Immature natural killer cell (primary cell): ENCODE measurements around the gene ATXN7L1. TPM values are rescaled to one million over a fixed set of nuclear protein-coding genes. Genes with fewer than 3 reads are reported as not detected.
A peak's percentile ranks its signal among the peaks of the same experiment; 100 is the strongest.

Source experiments
- DNase-seq, 3 donors: peaks; one replicate each; pipeline ENCODE4 v3.0.0; 2022; ENCODE audit warnings: mixed read lengths in 1 of 3
- H3K27ac Mint-ChIP-seq, 6 donors: one replicate each; pipeline ENCODE4 v1.8.0; 2020; ENCODE audit warnings: mixed read lengths in 6 of 6, mild to moderate bottlenecking in 5 of 6, inconsistent platforms in 4 of 6, moderate library complexity in 3 of 6
- H3K27me3 Mint-ChIP-seq, 3 donors: one replicate each; pipeline ENCODE4 v1.8.0; 2020 to 2021; ENCODE audit warnings: low read depth in 3 of 3, mild to moderate bottlenecking in 3 of 3, mixed read lengths in 3 of 3, moderate library complexity in 3 of 3, inconsistent platforms in 1 of 3
- H3K36me3 Mint-ChIP-seq, 3 donors: one replicate each; pipeline ENCODE4 v1.8.0; 2020; ENCODE audit warnings: mixed read lengths in 3 of 3, inconsistent platforms in 2 of 3, mild to moderate bottlenecking in 2 of 3
- H3K4me1 Mint-ChIP-seq, 2 donors: one replicate each; pipeline ENCODE4 v1.8.0; 2020; ENCODE audit warnings: inconsistent platforms in 2 of 2, mild to moderate bottlenecking in 2 of 2, mixed read lengths in 2 of 2, moderate library complexity in 1 of 2
- H3K4me3 Mint-ChIP-seq, 5 donors: one replicate each; pipeline ENCODE4 v1.8.0; 2020; ENCODE audit warnings: mild to moderate bottlenecking in 5 of 5, mixed read lengths in 5 of 5, inconsistent platforms in 3 of 5, moderate library complexity in 3 of 5
- H3K9me3 Mint-ChIP-seq, 6 donors: one replicate each; pipeline ENCODE4 v1.8.0; 2020; ENCODE audit warnings: mild to moderate bottlenecking in 6 of 6, mixed read lengths in 6 of 6, inconsistent platforms in 4 of 6, moderate library complexity in 3 of 6
- polyA plus RNA-seq, 3 donors: library from polyadenylated mRNA; unstranded; fragments of 300-500 nt; fragmentation: Illumina TruSeq; gene quantifications; one replicate each; pipeline ENCODE4 v1.2.3, GENCODE V29; 2021

ATXN7L1 gene
- polyA plus RNA-seq, 3 donors from 2014 or later = 3.8 to 21.1 (median 11.9) TPM

GRCh38 chr7:105738133-105738532 lies 138.3 kb downstream of the ATXN7L1 start:
- no peak for DNase-seq
- Mint-ChIP-seq H3K27ac (no peak overlapping the region), H3K4me1 (peaks cover 26 to 30% of the 10 kb centered on the region in 2 donors), H3K9me3 (no peaks in the 10 kb centered on the region), H3K27me3 (peaks cover 0 to 2% (median 0%) of the 10 kb centered on the region in 3 donors), H3K4me3 (no peak overlapping the region), H3K36me3 (peaks cover 0 to 13% (median 5%) of the 10 kb centered on the region in 3 donors)

- peaks cover 0 to 4% (median 0%) of the 10 kb centered on the region in 3 donors for H3K36me3 Mint-ChIP-seq
- H3K27me3 Mint-ChIP-seq = peaks cover 0 to 2% (median 0%) of the 10 kb centered on the region in 3 donors
- no peaks in the 10 kb centered on the region for H3K9me3 Mint-ChIP-seq
- no peak overlapping the region for H3K27ac Mint-ChIP-seq
- no peak overlapping the region for H3K4me3 Mint-ChIP-seq
- H3K4me1 Mint-ChIP-seq = peaks cover 13% of the 10 kb centered on the region in 2 donors
- no peak for DNase-seq
These were observed 142.2 kb downstream of the ATXN7L1 start for GRCh38 chr7:105734233-105734632.

- H3K4me3 Mint-ChIP-seq = no peak overlapping the region
- peaks cover 0 to 10% (median 0%) of the 10 kb centered on the region in 3 donors for H3K36me3 Mint-ChIP-seq
- no peaks in the 10 kb centered on the region for H3K9me3 Mint-ChIP-seq
- no peak for DNase-seq
- no peak overlapping the region for H3K27ac Mint-ChIP-seq
- H3K27me3 Mint-ChIP-seq = peaks cover 0 to 2% (median 0%) of the 10 kb centered on the region in 3 donors
- H3K4me1 Mint-ChIP-seq = peaks cover 0 to 2% of the 10 kb centered on the region in 2 donors
These were observed 145.4 kb downstream of the ATXN7L1 start for GRCh38 chr7:105731042-105731441.

- Mint-ChIP-seq H3K27me3 (no peaks in the 10 kb centered on the region), H3K9me3 (no peaks in the 10 kb centered on the region), H3K27ac (no peak overlapping the region), H3K4me1 (peaks cover 2 to 7% of the 10 kb centered on the region in 2 donors), H3K4me3 (no peak overlapping the region), H3K36me3 (peaks cover 0 to 10% (median 0%) of the 10 kb centered on the region in 3 donors)
- no peak for DNase-seq
These were observed 148.4 kb downstream of the ATXN7L1 start for GRCh38 chr7:105728028-105728427.

GRCh38 chr7:105724688-105725087 lies 151.7 kb downstream of the ATXN7L1 start:
- H3K27ac Mint-ChIP-seq = peak overlapping the region in 1 of 6 donors; percentile 3

GRCh38 chr7:105723572-105723971 lies 152.8 kb downstream of the ATXN7L1 start:
- Mint-ChIP-seq H3K27ac (no peak overlapping the region), H3K4me3 (no peak overlapping the region), H3K4me1 (peaks cover 2 to 7% of the 10 kb centered on the region in 2 donors), H3K36me3 (peaks cover 0 to 10% (median 0%) of the 10 kb centered on the region in 3 donors), H3K27me3 (peaks cover 0 to 2% (median 0%) of the 10 kb centered on the region in 3 donors), H3K9me3 (no peaks in the 10 kb centered on the region)
- DNase-seq = no peak

More at GRCh38 chr7:105724688-105725087, 151.7 kb downstream of the ATXN7L1 start:
- no peaks in the 10 kb centered on the region for H3K9me3 Mint-ChIP-seq
- peaks cover 0 to 10% (median 0%) of the 10 kb centered on the region in 3 donors for H3K36me3 Mint-ChIP-seq
- no peak overlapping the region for H3K4me3 Mint-ChIP-seq
- H3K27me3 Mint-ChIP-seq = peaks cover 0 to 2% (median 0%) of the 10 kb centered on the region in 3 donors
- no peak for DNase-seq
- H3K4me1 Mint-ChIP-seq = peaks cover 2 to 7% of the 10 kb centered on the region in 2 donors

GRCh38 chr7:105721571-105722104 lies 154.8 kb downstream of the ATXN7L1 start:
- Mint-ChIP-seq H3K36me3 (peaks cover 0 to 5% (median 0%) of the 10 kb centered on the region in 3 donors), H3K27me3 (peaks cover 0 to 2% (median 0%) of the 10 kb centered on the region in 3 donors), H3K27ac (no peak overlapping the region), H3K4me3 (no peak overlapping the region), H3K4me1 (peaks cover 2 to 7% of the 10 kb centered on the region in 2 donors), H3K9me3 (no peaks in the 10 kb centered on the region)
- no peak for DNase-seq

GRCh38 chr7:105719919-105720318 lies 156.5 kb downstream of the ATXN7L1 start:
- peaks cover 0 to 4% (median 0%) of the 10 kb centered on the region in 3 donors for H3K36me3 Mint-ChIP-seq

GRCh38 chr7:105719395-105719794 lies 157.0 kb downstream of the ATXN7L1 start:
- no peak for DNase-seq
- H3K4me3 Mint-ChIP-seq = no peak overlapping the region
- no peak overlapping the region for H3K27ac Mint-ChIP-seq

More at GRCh38 chr7:105719919-105720318, 156.5 kb downstream of the ATXN7L1 start:
- Mint-ChIP-seq H3K4me3 (no peak overlapping the region), H3K27me3 (peaks cover 0 to 2% (median 0%) of the 10 kb centered on the region in 3 donors), H3K27ac (no peak overlapping the region), H3K9me3 (no peaks in the 10 kb centered on the region), H3K4me1 (peaks cover 2 to 5% of the 10 kb centered on the region in 2 donors)
- no peak for DNase-seq

GRCh38 chr7:105718511-105718925 lies 157.9 kb downstream of the ATXN7L1 start:
- Mint-ChIP-seq H3K27ac (no peak overlapping the region), H3K36me3 (peaks cover 0 to under 1% (median 0%) of the 10 kb centered on the region in 3 donors), H3K9me3 (no peaks in the 10 kb centered on the region), H3K4me1 (no peaks in the 10 kb centered on the region), H3K27me3 (peaks cover 0 to 2% (median 0%) of the 10 kb centered on the region in 3 donors), H3K4me3 (no peak overlapping the region)
- no peak for DNase-seq

More at GRCh38 chr7:105719395-105719794, 157.0 kb downstream of the ATXN7L1 start:
- Mint-ChIP-seq H3K4me1 (no peaks in the 10 kb centered on the region), H3K36me3 (no peaks in the 10 kb centered on the region), H3K9me3 (no peaks in the 10 kb centered on the region), H3K27me3 (peaks cover 0 to 2% (median 0%) of the 10 kb centered on the region in 3 donors)

- H3K4me3 Mint-ChIP-seq = no peak overlapping the region
- DNase-seq = no peak
- H3K36me3 Mint-ChIP-seq = peaks cover 16 to 23% (median 18%) of the 10 kb centered on the region in 3 donors
- no peak overlapping the region for H3K27ac Mint-ChIP-seq
- H3K27me3 Mint-ChIP-seq = no peaks in the 10 kb centered on the region
- peaks cover 4 to 5% of the 10 kb centered on the region in 2 donors for H3K4me1 Mint-ChIP-seq
- H3K9me3 Mint-ChIP-seq = peaks cover 6 to 19% (median 12%) of the 10 kb centered on the region in 6 donors
These were observed 160.9 kb downstream of the ATXN7L1 start for GRCh38 chr7:105715528-105715927.

- Mint-ChIP-seq H3K4me3 (no peak overlapping the region), H3K36me3 (peaks cover 20 to 27% (median 22%) of the 10 kb centered on the region in 3 donors), H3K27ac (peak overlapping the region in 1 of 6 donors; percentile 34), H3K4me1 (peaks cover 6% of the 10 kb centered on the region in 2 donors), H3K27me3 (peaks cover 0 to 2% (median 0%) of the 10 kb centered on the region in 3 donors), H3K9me3 (peaks cover 6 to 20% (median 14%) of the 10 kb centered on the region in 6 donors)
- no peak for DNase-seq
These were observed 162.6 kb downstream of the ATXN7L1 start for GRCh38 chr7:105713488-105714465.

GRCh38 chr7:105712877-105713276 lies 163.5 kb downstream of the ATXN7L1 start:
- H3K4me3 Mint-ChIP-seq = no peak overlapping the region
- H3K36me3 Mint-ChIP-seq = peaks cover 20 to 27% (median 22%) of the 10 kb centered on the region in 3 donors
- DNase-seq = no peak
- H3K9me3 Mint-ChIP-seq = peaks cover 6 to 20% (median 14%) of the 10 kb centered on the region in 6 donors
- no peak overlapping the region for H3K27ac Mint-ChIP-seq
- peaks cover 13 to 14% of the 10 kb centered on the region in 2 donors for H3K4me1 Mint-ChIP-seq
- H3K27me3 Mint-ChIP-seq = peaks cover 0 to 2% (median 0%) of the 10 kb centered on the region in 3 donors
